ENCODE measurements around the gene CNRIP1.

DNA sequence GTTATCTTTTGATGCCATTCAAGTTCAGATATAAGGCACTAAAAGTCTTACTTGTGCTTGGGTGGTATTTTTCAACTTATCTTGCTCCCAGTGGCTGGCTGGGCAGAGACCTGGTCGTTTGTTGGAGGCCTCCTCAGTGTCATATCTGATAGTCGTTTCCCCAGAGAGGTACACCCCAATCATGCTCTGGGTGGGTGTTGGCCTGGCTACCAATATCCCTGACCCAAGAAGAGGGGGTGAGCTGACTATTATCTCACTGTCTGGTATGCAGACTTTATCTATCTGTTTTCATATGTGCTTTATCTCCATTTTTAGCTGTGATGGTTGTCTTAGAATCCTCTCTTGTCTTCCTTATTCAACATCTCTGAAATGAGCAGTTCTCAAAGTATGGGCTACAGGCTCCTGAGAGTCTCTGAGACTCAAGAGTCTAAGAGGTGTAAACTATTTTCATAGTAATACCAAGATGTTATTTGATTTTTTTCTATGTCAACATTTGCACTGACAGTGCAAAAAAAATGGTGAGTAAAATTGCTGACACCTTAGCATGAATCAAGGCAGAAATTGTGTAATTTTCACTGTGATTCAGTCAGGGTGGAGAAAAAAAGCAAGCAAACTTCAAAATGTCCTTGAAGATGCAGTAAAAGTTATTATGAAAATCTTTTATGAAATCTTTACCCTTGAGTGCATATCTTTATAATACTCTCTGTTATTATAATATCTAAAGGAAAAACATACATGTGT lies 33.1 kb upstream of the CNRIP1 start:
- TF ChIP-seq ESRRA (CRISPR knock-in tag; IDR thresholded peaks at IDR 0.05; ENCODE audit: borderline replicate concordance) (no peak), HMGA2 (CRISPR knock-in tag; IDR thresholded peaks at IDR 0.05) (no peak), PRRX2 (CRISPR knock-in tag; IDR thresholded peaks at IDR 0.05) (no peak), TP53 (CRISPR knock-in tag; IDR thresholded peaks at IDR 0.05) (no peak), SP1 (CRISPR knock-in tag; conservative IDR thresholded peaks at IDR 0.05) (no peak), ZBTB21 (CRISPR knock-in tag; IDR thresholded peaks at IDR 0.05; ENCODE audit: borderline replicate concordance) (no peak), JUN (CRISPR knock-in tag; IDR thresholded peaks at IDR 0.05) (no peak)
- TF ChIP-seq, protein P1, sequence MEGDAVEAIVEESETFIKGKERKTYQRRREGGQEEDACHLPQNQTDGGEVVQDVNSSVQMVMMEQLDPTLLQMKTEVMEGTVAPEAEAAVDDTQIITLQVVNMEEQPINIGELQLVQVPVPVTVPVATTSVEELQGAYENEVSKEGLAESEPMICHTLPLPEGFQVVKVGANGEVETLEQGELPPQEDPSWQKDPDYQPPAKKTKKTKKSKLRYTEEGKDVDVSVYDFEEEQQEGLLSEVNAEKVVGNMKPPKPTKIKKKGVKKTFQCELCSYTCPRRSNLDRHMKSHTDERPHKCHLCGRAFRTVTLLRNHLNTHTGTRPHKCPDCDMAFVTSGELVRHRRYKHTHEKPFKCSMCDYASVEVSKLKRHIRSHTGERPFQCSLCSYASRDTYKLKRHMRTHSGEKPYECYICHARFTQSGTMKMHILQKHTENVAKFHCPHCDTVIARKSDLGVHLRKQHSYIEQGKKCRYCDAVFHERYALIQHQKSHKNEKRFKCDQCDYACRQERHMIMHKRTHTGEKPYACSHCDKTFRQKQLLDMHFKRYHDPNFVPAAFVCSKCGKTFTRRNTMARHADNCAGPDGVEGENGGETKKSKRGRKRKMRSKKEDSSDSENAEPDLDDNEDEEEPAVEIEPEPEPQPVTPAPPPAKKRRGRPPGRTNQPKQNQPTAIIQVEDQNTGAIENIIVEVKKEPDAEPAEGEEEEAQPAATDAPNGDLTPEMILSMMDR (IDR thresholded peaks at IDR 0.05), result no peak
- TF ChIP-seq, protein P2, sequence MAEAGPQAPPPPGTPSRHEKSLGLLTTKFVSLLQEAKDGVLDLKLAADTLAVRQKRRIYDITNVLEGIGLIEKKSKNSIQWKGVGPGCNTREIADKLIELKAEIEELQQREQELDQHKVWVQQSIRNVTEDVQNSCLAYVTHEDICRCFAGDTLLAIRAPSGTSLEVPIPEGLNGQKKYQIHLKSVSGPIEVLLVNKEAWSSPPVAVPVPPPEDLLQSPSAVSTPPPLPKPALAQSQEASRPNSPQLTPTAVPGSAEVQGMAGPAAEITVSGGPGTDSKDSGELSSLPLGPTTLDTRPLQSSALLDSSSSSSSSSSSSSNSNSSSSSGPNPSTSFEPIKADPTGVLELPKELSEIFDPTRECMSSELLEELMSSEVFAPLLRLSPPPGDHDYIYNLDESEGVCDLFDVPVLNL (CRISPR knock-in tag; IDR thresholded peaks at IDR 0.05; ENCODE audit: borderline replicate concordance, low read depth), result no peak
- TF ChIP-seq, protein P3, sequence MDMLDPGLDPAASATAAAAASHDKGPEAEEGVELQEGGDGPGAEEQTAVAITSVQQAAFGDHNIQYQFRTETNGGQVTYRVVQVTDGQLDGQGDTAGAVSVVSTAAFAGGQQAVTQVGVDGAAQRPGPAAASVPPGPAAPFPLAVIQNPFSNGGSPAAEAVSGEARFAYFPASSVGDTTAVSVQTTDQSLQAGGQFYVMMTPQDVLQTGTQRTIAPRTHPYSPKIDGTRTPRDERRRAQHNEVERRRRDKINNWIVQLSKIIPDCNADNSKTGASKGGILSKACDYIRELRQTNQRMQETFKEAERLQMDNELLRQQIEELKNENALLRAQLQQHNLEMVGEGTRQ (CRISPR knock-in tag; IDR thresholded peaks at IDR 0.05), result no peak
- TF ChIP-seq, protein P4, sequence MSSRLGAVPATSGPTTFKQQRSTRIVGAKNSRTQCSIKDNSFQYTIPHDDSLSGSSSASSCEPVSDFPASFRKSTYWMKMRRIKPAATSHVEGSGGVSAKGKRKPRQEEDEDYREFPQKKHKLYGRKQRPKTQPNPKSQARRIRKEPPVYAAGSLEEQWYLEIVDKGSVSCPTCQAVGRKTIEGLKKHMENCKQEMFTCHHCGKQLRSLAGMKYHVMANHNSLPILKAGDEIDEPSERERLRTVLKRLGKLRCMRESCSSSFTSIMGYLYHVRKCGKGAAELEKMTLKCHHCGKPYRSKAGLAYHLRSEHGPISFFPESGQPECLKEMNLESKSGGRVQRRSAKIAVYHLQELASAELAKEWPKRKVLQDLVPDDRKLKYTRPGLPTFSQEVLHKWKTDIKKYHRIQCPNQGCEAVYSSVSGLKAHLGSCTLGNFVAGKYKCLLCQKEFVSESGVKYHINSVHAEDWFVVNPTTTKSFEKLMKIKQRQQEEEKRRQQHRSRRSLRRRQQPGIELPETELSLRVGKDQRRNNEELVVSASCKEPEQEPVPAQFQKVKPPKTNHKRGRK (CRISPR knock-in tag; IDR thresholded peaks at IDR 0.05; ENCODE audit: borderline replicate concordance), result no peak
- TF ChIP-seq, protein P5, sequence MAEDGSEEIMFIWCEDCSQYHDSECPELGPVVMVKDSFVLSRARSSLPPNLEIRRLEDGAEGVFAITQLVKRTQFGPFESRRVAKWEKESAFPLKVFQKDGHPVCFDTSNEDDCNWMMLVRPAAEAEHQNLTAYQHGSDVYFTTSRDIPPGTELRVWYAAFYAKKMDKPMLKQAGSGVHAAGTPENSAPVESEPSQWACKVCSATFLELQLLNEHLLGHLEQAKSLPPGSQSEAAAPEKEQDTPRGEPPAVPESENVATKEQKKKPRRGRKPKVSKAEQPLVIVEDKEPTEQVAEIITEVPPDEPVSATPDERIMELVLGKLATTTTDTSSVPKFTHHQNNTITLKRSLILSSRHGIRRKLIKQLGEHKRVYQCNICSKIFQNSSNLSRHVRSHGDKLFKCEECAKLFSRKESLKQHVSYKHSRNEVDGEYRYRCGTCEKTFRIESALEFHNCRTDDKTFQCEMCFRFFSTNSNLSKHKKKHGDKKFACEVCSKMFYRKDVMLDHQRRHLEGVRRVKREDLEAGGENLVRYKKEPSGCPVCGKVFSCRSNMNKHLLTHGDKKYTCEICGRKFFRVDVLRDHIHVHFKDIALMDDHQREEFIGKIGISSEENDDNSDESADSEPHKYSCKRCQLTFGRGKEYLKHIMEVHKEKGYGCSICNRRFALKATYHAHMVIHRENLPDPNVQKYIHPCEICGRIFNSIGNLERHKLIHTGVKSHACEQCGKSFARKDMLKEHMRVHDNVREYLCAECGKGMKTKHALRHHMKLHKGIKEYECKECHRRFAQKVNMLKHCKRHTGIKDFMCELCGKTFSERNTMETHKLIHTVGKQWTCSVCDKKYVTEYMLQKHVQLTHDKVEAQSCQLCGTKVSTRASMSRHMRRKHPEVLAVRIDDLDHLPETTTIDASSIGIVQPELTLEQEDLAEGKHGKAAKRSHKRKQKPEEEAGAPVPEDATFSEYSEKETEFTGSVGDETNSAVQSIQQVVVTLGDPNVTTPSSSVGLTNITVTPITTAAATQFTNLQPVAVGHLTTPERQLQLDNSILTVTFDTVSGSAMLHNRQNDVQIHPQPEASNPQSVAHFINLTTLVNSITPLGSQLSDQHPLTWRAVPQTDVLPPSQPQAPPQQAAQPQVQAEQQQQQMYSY (CRISPR knock-in tag; IDR thresholded peaks at IDR 0.05), result no peak
- TF ChIP-seq, protein P6, sequence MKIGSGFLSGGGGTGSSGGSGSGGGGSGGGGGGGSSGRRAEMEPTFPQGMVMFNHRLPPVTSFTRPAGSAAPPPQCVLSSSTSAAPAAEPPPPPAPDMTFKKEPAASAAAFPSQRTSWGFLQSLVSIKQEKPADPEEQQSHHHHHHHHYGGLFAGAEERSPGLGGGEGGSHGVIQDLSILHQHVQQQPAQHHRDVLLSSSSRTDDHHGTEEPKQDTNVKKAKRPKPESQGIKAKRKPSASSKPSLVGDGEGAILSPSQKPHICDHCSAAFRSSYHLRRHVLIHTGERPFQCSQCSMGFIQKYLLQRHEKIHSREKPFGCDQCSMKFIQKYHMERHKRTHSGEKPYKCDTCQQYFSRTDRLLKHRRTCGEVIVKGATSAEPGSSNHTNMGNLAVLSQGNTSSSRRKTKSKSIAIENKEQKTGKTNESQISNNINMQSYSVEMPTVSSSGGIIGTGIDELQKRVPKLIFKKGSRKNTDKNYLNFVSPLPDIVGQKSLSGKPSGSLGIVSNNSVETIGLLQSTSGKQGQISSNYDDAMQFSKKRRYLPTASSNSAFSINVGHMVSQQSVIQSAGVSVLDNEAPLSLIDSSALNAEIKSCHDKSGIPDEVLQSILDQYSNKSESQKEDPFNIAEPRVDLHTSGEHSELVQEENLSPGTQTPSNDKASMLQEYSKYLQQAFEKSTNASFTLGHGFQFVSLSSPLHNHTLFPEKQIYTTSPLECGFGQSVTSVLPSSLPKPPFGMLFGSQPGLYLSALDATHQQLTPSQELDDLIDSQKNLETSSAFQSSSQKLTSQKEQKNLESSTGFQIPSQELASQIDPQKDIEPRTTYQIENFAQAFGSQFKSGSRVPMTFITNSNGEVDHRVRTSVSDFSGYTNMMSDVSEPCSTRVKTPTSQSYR (CRISPR knock-in tag; IDR thresholded peaks at IDR 0.05), result no peak
